Astrocyte (in vitro differentiated cells and primary cell): ENCODE measurements around the gene HNRNPC.

Experiments used
- EZH2 ChIP-seq: IDR thresholded peaks from 2 replicates; pipeline ENCODE4 v1.6.1; 2012; ENCODE audit warnings: mild to moderate bottlenecking, low read length, inconsistent platforms; ENCODE audit not compliant: insufficient read depth
- TF ChIP-seq, protein P1 (sequence below): IDR thresholded peaks from 2 replicates; pipeline ENCODE4 v1.5.1; 2011; ENCODE audit warnings: low read depth, mild to moderate bottlenecking, inconsistent platforms, low read length, moderate library complexity; ENCODE audit not compliant: insufficient read depth

DNA sequence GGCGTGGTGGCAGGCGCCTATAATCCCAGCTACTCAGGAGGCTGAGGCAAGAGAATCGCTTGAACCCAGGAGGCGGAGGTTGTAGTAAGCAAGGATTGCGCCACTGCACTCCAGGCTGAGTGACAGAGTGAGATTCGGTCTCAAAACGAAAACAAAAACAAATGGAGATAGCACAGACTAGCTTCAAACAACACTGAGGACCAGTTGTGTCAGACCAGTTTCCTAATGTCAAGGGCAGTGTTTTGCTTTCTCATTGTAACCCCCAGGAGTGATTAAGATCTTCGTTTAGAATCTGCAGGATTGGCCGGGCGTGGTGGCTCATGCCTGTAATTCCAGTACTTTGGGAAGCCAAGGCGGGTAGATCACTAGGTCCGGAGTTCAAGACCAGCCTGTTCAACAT, 29.1 kb upstream of the HNRNPC start:
- TF ChIP-seq, protein P1, sequence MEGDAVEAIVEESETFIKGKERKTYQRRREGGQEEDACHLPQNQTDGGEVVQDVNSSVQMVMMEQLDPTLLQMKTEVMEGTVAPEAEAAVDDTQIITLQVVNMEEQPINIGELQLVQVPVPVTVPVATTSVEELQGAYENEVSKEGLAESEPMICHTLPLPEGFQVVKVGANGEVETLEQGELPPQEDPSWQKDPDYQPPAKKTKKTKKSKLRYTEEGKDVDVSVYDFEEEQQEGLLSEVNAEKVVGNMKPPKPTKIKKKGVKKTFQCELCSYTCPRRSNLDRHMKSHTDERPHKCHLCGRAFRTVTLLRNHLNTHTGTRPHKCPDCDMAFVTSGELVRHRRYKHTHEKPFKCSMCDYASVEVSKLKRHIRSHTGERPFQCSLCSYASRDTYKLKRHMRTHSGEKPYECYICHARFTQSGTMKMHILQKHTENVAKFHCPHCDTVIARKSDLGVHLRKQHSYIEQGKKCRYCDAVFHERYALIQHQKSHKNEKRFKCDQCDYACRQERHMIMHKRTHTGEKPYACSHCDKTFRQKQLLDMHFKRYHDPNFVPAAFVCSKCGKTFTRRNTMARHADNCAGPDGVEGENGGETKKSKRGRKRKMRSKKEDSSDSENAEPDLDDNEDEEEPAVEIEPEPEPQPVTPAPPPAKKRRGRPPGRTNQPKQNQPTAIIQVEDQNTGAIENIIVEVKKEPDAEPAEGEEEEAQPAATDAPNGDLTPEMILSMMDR, result no peak
- TF ChIP-seq EZH2, result no peak
